GM18505 (cell line): ENCODE measurements around the gene IFT81.

Source experiments
- ATAC-seq: cut with Tn5 transposase; IDR thresholded peaks from one replicate; pipeline ENCODE4 v1.9.1; 2021; ENCODE audit not compliant: unreplicated experiment
- POLR2A ChIP-seq: IDR thresholded peaks from 4 replicates; pipeline ENCODE4 v1.6.1; 2011; ENCODE audit warnings: borderline replicate concordance; ENCODE audit not compliant: insufficient read depth, insufficient read length; ENCODE audit errors: extremely low read depth

IFT81 gene

GRCh38 chr12:110235383-110235782 is 111.2 kb downstream of the IFT81 start:
- no peak for TF ChIP-seq POLR2A

DNA sequence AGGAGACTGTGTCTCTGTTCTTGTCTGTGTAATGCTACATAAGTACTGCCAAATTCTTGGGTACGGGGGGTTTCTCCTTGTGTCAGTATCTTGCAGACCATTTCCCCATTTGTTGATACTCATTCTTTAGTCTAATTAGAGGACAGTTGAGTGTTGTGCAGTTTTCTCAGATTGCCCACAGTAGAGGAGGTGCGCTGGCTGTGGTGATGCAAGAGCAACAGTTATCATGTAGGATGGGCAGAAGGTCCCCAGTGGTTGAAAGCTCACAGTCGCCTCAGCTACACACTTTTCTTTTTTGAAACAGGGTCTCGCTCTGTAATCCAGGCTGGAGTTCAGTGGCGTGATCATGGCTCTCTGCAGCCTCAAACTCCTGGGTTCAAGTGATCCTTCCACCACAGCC is 119.1 kb downstream of the IFT81 start:
- no peak for ATAC-seq
- no peak for TF ChIP-seq POLR2A

More at GRCh38 chr12:110235383-110235782, 111.2 kb downstream of the IFT81 start:
- no peak for ATAC-seq

GRCh38 chr12:110244372-110244771 is 120.2 kb downstream of the IFT81 start:
- TF ChIP-seq POLR2A, result no peak
- no peak for ATAC-seq

DNA sequence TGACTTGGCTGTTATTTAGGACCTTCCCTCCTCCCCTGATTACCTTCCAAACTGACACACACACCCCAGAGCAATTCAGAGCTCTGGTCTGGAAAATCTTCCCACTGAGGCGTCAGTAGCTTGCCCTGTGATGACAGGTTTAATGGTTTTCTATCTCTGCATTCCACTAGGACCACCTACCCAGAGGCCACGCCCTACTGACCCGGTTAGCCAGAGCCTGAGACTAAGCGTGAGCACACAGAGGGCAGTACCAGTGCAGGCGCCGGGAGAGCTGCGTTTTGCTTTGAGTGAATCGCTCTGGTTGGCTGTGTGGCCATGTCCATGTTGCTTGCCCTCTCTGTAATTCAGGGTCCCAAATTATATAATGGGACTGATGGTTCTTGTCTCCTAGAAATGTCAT is 120.7 kb downstream of the IFT81 start:
- no peak for ATAC-seq

DNA sequence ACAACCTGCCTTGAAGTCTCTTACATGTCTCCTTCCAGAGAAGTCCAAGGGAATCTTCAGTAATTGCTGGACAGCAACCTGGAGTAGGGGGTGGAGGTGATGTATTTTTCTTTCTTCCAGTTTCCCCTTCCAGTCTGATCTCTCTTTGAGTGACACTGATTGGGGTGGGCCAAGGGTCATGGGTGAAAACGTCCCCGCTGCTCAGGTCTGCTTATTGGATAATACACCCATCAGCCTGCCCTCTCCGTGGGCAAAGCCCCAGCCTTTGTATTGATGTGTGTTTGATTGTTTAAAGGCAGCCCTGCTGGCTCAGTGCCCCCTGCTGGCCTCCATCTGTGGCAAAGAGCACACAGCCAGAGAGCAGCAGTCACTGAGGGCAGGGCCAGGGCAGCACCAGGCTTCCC is 121.2 kb downstream of the IFT81 start:
- no peak for ATAC-seq
- TF ChIP-seq POLR2A, result no peak

More for the DNA sequence above, 120.7 kb downstream of the IFT81 start:
- no peak for TF ChIP-seq POLR2A

DNA sequence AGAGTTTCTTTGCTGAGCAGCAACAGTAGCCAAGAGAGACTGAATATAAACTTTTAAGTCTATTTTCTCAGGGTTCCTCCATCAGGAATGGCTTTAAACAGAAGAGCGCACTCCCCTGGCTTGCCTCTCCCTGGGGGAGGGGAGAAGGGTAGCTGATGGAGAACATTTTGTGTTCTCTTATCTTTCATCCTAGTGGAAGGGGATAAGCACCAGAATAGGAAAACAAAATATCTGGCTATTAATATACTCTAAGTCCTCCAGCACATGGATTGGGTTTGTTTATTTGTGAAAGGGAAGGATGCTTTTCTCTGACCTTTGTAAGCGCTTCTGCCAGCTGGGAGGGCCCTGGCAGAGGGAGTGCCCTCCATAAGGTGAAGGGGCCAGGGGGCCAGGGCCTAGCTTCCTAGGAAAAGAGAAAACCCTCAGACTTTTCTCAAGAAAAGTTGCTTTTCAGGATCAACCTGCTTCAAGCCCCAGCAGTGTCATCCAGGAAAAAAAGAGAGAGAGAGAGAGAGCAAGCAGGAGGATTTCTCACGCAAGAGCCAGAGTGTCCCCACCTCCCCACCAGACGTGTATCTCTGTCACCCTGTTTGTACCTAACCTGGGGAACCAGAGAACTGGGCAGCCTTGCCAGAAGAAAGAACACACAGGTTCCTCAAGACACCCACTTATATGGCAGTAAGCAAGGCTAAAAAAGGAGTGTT is 122.6 kb downstream of the IFT81 start:
- ATAC-seq, result no peak
- no peak for TF ChIP-seq POLR2A

DNA sequence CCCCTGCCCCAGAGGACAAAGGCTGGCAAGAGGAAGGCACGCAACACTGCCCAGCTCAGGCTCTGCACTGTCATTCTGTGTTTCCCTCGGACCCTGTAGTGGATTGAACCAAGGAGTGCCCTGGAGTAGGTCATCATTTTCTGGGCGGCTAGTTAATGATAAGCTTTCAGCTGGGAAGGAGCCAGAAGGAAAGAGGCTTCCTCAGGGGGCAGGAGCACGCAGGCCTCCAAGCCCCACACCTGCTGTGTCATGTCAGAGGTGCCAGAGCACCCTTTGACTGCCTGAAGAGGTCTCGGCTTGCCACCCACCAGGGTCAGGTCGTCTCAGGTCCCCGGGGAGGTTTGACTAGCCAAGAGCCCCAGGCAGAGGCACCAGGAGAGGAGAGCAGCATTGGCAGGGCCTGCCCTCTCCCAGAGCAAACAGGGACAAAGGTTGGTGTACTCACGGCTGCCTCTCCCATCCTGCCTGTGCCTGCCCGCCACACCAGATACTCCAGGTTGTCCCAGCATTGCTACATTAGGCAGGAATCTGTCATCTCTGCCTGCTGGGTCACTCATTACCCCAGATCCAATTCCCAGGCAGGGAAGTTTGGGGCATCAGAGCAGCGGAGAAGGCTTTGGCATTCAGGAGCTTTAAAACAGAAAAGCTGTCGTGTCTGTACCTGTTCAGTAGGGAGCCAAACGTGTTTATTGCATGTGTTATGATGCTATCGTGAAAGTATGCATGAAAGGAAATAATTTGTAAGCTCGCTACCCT is 123.4 kb downstream of the IFT81 start:
- ATAC-seq, result no peak
- no peak for TF ChIP-seq POLR2A

DNA sequence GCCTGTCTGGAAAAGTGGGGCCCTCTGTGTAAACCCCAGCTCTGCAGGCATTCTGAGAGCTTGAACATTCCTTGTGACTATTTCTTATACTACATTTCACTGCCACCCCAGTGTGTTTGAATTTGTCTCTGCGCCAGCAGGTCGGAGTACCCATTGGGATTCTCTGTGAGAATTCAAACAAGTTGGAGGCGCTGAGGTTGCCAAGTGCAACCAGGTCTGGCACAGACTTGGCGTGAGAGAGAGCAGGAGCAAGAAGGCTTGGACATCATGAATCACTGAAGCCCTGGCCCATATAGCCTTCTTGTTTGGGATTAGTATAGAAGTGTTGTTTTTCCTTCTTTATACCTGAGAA is 123.9 kb downstream of the IFT81 start:
- no peak for TF ChIP-seq POLR2A

GRCh38 chr12:110249105-110249504 is 124.9 kb downstream of the IFT81 start:
- no peak for ATAC-seq
- TF ChIP-seq POLR2A, result no peak

More for the DNA sequence above, 123.9 kb downstream of the IFT81 start:
- ATAC-seq, result no peak

- no peak for TF ChIP-seq POLR2A
- ATAC-seq, result no peak
These were observed 125.6 kb downstream of the IFT81 start for GRCh38 chr12:110249716-110250225.

DNA sequence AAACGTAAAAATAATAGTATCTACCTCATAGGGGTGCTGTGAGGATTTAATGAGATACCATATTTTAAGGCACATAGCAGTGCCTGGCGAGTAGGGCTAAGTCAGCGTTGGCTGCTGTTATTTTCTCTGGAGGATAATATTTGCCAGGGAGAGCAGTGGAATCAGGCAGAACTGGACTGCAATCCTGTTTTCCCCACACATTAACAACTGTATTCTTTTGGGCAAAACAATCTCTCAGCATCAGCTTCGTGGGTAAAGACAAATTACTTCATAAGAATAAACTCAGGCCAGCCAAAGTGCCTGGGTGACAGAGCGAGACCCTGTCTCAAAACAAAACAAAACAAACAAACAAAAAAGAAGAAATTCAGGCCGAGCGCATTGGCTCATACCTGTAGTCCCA is 127.2 kb downstream of the IFT81 start:
- no peak for TF ChIP-seq POLR2A

DNA sequence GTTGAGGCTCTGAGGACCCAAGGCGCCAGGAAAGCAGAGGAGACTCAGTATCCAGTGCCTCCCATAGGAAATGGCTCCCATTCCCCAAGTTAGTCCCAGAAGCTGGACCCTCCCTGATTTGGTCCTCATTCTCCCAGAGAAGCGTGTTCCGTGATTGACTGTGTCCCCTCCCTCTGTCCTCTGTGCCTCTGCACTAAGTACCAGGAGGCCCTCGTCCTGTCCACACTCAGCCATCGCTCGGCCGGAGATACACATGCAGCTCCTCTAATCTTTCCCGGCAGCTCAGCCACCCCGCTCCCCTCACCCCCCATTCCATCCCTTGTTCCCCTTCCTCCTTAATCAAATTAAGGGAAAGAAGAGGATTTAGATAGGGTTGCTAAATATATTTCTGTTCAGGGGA is 128.6 kb downstream of the IFT81 start:
- no peak for TF ChIP-seq POLR2A
- ATAC-seq, result no peak

More for the DNA sequence above, 127.2 kb downstream of the IFT81 start:
- no peak for ATAC-seq

GRCh38 chr12:110253176-110253575 is 129.0 kb downstream of the IFT81 start:
- ATAC-seq, result no peak
- TF ChIP-seq POLR2A, result no peak
